ENCODE data around the gene TM9SF2.

GRCh38 chr13:99572131-99572530, 70.9 kb downstream of the TM9SF2 start:
- TF ChIP-seq CTCF (IDR thresholded peaks at IDR 0.05; ENCODE audit: insufficient read depth, low read depth, low read length) (no peak), EZH2 (IDR thresholded peaks at IDR 0.05; ENCODE audit: insufficient read depth, low read length) (no peak)

All from astrocyte (in vitro differentiated cells and primary cell).